Activated CD4-positive, alpha-beta T cell treated with anti-CD3 and anti-CD28 coated beads, Interleukin-2, Interleukin-6, amounts not matched to agents 100 ng/mL and 50 ng/mL, durations not matched to agents 16 hours and 8 hours (primary cell): ENCODE measurements around the gene DHCR24.
A peak's percentile ranks its signal among the peaks of the same experiment; 100 is the strongest.
"Not testable (repeated sequence)": the region's sequence is repeated elsewhere in the genome, so short reads cannot be mapped to it uniquely, and the experiment has no call there.

Experiments
- DNase-seq: peaks from one replicate; pipeline ENCODE4 v3.0.0-alpha.2; 2020

DHCR24 gene, protein sequence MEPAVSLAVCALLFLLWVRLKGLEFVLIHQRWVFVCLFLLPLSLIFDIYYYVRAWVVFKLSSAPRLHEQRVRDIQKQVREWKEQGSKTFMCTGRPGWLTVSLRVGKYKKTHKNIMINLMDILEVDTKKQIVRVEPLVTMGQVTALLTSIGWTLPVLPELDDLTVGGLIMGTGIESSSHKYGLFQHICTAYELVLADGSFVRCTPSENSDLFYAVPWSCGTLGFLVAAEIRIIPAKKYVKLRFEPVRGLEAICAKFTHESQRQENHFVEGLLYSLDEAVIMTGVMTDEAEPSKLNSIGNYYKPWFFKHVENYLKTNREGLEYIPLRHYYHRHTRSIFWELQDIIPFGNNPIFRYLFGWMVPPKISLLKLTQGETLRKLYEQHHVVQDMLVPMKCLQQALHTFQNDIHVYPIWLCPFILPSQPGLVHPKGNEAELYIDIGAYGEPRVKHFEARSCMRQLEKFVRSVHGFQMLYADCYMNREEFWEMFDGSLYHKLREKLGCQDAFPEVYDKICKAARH

DNA sequence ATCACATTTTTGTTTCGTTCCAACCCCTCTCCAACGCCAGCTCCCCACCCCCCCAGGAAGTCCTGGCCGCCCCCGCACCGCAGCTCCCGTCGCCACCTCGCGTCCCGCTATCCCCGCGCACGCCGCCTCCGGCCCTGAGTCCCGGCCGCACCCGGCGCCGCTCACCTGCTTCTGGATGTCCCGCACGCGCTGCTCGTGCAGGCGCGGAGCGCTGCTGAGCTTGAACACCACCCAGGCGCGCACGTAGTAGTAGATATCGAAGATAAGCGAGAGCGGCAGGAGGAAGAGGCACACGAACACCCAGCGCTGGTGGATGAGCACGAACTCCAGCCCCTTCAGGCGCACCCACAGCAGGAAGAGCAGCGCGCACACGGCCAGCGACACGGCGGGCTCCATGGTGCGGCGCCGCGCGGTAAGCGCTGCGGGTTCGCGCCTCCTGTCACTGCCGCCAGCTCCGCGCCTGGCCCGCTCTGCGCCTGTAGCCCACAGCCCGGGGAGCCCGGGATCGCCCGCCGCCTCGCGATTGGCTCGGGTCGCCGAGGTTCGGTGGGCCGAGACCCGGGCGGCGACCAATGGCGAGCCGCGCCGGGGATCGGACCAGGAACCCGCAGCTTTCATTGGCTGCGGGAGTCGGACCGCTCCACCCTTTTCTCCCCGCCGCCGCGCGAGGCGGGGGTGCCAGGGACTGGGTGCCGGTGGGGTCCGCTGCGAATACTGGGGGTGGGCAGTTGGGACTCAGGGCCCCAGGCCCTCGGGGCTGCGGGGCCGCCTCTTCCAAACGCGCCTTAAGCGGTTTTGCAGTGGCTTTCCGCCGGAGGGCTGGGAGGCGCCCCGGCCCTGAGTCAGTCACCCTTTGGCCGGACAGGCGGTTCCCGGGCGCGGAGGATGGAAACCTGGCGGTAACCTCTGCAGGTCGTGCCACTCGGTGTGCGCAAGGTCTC is at the start of gene DHCR24:
DHCR24 (minus strand) TSS at position 472 of the 941 bp plus-strand sequence; CDS start at position 396, 76 bp downstream.
- DNase-seq, result peak; percentile 94

DNA sequence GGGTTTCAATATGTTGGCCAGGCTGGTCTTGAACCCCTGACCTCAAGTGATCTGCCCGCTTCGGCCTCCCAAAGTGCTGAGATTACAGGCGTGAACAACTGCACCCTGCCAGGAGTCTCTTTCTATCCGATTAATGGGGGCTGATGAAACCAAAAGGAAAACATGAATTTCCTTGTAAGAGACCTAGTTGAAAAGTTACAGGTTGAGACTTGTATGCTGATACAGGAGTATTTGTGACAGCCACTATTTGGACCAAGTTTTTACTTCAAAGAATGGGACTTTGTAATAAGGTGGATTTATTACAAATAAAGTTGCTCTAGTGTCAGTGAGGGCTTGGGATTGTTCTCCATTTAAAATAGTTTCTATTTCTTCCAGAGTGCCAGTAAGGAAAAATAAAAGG is 49.8 kb upstream of the DHCR24 start:
- DNase-seq, result no peak

DNA sequence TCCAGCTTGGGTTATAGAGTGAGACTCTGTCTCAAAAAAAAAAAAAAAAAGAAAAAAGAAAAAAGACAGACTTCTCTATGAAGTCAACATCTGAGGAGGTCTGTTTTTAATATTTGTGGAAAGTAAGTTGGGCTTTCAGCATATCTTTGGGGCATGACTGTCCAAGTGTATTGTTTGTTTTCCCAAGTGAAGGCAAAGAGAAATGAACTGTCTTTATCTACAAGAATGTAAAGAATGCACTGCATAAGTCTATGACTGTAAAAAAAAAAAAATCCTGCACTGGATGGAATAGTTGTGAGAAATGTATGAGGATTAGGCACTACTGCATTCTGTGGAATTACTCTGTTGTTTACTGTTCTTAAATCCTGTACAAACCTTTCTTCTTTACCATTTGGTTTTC is 47.9 kb upstream of the DHCR24 start:
- no peak for DNase-seq

DNA sequence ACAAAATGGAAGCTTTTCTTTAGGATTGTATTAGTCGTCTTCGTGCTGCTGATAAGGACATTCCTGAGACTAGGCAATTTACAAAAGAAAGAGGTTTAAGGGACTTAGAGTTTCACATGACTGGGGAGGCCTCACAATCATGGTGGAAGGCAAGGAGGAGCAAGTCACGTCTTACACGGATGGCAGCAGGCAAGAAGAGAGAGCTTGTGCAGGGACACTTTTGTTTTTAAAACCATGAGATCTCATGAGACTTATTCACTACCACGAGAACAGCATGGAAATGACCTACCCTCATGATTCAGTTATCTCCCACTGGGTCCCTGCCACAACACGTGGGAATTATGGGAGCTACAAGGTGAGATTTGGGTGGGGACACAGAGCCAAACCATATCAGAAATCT is 47.1 kb upstream of the DHCR24 start:
- not testable (repeated sequence) for DNase-seq

DNA sequence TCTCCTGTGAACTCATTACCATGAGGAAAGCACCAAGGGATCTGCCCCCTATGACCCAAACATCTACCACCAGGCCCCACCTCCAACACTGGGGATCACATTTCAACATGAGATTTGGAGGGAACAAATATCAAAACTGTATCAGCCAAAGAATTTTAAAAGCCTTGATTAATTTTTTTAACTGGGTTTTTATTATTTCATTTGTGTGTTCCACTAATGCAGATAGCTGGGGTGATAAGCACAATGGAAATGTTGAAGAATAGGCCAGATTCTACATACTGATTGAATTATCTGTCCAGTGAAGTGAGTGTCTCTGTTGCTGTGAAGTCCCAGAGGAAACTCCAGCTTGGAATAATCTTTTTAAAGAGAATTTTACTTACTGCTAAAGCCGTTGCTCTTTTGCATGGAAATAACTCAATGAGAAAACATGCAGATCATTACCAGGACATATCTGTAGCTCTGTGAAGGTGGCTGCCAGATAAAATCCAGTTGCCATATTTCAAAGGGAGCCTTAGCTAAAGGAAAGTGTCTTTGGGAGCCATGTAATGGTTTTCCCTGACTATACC is 44.4 kb upstream of the DHCR24 start:
- no peak for DNase-seq

DNA sequence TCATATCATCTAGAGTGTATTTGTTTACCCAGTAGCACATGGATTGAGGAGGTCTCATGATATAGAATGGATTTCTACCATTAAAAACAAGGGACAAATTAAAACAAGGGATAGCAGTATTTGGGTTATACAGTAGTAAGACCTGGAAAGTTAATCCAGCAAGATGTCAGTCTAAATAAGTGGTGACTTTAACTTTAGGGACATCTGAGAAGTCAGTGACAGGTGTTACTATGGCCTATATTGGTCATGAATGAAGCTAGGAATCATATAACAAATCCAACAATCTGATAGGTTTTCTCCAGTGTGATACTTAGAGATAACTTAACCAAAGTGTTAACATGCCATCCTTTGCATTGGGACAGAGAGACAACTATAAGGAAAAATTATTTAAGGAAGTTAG is 42.7 kb upstream of the DHCR24 start:
- no peak for DNase-seq

DNA sequence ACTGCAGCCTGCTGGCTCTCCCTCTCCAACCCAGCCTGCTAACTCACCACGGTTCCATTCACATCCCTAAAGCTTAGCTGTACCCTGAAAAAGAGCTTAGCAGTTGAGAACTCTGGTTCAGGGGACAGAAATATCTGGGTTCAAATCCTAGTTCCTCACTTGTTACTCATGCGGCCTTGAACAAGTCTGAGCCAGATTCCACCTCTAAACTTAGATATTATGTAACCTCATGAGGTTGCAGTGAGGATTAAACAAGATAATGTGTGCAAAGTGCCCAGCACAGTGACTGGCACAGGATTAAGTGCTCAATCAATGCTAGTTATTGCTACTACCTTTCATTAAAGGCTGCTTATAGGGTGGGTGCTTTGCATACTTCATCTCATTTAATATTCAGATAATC is 41.3 kb upstream of the DHCR24 start:
- no peak for DNase-seq

DNA sequence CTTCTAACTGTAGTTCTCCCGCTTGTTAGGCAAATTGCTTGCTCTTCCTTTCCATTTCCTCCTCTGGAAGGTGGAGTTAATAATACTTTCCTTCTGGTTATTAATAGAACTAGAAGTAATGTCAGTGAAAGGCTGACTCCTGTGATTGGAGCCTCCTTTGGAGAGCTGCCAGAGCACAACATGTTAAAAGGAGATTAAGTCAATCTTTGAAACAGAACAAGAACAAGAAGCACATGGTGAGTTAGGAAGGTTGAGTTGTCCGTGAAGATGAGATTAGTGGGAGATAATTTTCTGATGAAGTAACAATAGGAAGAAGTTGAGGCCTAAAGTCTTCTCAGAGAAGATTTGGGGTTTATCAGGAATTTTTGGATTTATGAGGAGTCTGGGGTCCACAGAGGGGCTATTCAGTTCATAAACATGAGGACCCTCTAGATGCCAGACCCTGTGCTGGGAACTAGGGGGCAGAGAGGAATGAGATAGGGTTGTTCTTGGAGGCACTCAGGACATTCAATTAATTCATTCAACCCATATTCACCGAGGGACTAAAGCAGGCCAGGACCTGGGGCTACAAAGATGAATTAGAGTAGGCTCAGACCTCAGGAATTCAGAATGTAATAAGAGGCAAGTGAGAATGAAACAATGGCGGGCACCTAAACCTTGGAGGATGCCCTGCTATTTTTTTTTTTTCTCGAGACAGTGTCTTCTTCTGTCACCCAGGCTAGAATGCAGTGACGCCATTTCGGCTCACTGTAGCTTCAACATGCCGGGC is 40.7 kb upstream of the DHCR24 start:
- DNase-seq, result no peak

DNA sequence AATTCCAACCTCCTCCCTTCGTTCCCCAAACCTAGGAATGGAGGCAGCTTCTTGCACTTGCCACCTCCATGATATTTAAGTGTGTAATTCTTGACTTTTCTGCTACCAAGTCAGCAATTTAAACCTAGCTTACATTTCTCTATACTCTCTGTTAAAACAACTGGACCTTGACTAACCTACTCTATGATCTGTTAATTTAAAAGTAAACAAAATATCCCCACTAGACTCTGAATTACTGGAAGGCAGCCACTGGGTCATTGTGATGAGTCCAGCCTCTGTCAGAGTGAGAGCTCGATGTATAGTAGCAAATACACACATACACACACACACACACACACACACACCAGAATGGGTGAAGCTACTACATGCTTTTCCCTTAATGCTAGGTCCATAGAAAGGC is 40.0 kb upstream of the DHCR24 start:
- no peak for DNase-seq

DNA sequence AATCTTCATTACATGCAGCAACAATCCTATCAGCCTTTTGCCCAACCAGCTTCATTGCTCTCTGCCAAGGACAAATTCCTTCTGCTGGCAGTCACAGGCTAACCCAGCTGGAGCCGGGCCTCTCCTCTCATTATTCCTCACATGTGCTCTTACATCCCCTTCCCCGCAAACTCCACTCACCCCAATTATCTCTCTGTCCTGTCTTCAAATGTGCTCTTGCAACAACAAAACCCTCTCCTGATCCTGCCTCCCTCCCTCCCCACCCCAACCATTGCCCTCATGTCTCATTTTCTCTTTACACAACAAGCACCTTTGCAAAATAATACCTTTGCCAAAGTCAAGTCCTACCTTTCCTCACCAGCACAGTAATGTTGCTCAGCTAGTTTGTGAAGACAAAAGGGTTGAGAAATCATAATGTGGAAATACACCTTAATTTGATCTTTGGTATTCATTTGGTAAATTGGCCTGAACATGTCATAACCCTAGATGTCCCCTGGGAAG is 36.0 kb upstream of the DHCR24 start:
- DNase-seq, result no peak

DNA sequence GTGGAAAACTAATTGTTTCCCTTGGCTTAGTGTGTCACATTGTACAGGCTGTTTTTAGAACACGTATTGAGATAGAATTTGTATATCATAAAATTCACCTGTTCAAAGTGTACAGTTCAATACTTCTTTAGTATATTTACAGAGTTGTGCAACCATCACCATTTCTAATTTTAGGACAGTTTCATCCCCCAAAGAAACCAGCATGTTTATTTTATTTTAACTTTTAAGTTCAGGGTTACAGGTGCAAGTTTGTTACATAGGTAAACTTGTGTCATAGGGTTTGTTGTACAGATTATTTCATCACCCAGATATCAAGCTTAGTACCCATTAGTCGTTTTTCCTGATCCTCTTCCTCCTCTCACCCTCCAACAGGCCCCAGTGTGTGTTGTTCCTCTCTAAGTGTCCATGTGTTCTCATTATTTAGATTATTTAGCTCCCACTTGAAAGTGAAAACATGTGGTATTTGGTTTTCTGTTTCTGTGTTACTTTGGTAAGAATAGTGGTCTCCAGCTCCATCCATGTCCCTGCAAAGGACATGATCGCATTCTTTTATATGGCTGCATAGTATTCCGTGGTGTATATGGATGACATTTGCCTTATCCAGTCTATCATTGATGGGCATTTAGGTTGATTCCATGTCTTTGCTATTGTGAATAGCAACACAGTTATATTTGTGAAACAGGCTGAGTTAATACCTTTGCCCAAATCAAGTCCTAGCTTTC is 35.2 kb upstream of the DHCR24 start:
- DNase-seq, result no peak

DNA sequence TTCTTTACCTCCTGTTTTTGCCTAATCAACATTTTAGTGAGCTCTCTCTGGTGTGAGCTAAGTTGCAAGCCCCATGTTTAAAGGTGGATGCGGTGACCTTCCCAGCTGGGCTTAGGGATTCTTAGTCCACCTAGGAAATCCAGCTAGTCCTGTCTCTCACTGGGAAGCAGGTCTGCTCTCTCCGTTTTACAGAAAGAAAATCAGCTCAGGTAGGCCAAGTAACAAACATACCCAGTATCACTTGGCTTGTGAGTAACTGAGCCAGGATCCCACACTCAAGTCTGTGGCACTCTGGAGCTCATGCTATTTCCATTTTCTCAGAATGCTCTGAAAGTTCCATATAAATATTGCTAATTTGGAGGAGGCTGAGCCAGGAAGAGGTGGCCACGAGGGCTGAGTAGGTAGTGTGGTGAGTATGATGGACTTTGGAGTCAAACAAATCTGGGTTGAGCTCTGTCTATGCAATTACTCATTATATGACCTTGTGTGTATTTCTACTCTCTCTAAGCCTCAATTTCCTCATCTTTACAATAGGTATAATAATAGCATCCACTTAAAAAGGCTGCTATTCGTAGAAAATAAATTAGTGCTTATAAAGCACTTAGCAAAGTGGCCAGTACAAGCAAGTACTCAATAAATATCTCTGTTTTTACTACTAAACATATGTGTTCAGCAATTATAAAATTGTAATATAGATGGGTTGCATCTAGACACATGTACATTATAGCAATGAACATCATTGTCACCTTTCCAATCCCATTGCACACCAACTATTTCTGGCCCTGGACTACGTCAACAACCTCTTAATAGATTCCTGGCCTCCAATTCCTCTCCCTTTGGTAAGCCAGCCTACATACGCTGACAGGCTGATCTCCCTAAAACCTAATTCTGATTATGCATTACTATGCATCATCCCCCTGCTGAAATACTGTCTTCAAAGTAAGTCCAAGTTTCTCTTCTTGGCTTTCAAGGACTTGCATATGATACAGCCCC is 32.7 kb upstream of the DHCR24 start:
- no peak for DNase-seq

DNA sequence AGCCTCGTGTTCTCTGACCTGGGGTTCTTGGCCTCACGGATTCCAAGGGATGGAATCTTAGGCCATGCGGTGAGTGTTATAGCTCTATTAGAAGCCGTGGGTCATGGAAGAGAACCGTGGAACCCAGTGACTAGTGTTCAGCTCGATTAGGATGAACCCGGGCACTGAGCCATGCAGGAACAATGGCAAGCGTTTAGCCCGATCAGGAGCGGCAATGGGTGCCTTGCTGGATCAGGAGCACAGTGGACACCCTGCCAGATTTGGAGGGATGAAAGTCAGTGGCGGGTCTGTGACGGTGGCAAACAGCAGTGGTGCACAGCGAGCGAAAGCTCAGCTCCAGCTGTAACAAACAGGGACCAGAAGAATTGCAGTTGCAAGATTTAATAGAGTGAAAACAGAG is 24.1 kb upstream of the DHCR24 start:
- DNase-seq, result not testable (repeated sequence)

DNA sequence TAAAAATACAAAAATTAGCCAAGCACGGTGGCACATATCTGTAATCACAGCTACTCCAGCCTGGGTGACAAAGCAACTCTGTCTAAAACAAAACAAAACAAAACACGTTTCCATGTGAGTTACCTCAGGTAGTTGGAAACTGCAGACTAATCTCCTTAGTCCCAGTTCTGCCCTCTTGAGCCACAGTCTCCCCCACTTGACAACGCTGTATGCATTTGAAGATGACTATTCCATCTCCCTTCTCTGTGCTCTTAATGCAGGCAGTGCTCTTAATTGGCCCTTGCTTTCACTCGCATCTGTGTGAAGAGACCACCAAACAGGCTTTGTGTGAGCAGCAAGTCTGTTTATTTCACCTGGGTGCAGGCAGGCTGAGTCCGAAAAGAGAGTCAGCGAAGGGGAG is 19.6 kb upstream of the DHCR24 start:
- no peak for DNase-seq

DNA sequence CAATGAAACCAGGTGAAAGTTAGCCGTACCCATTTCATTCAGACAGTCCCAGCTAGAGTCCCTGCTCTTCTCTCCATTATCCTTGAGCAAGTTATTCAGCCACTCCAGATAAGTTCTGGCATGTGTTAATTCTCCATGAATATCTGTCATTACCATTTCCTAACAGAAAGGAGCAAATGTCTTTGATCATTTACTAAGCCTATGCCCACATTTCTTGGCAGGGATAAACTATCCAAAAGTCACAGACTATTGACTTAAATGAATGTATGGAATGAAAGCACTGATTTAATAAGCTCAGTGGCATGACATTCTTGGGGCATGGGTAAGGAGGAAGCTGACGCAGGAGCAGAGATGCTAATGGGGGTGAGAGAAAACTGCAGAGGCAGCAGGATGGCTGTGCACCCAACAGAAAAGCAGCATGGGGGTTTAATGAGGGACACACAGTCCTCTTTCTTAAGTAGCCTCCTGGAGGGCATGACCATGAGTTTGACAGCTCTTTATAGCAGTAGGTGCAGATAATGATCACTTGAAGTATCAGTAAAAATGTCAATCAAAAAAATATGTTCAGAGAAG is 17.6 kb upstream of the DHCR24 start:
- DNase-seq, result no peak

DNA sequence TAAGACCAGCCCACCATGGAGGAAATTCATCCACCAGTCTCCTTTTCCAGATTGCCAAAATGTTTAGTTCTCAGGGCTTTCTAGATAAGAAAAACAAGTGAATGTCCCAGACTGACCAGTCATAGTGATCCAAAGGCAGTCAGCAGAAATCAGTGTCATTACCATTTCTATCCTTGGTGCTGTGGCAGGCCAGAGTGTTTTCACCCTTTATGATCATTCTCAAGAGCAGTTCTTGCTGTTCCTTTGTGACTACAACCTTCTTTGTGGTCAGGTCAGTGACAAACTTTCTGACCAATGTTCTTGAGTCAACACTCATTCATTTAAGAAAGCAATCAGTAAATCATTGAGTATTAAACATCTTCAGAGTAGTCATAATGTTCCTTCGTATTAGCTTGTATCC is 7.3 kb upstream of the DHCR24 start:
- no peak for DNase-seq

DNA sequence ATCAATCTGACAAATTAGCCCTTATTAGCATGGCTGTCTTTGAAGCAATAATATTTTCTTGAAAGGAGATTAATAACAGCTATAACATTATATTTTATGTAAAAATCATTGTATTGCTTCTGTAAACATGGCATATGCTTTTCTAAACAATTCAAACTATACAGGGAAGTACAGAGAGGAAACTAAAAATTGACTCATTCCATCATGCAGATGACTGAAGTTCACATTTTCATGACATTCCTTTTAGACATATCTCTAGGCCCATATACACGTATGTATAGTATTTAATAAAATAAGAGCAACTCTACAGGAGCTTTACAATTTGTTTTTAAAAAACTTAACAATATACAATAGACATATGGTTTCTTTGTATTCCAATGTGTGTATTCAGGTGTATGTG is 5.6 kb upstream of the DHCR24 start:
- no peak for DNase-seq

DNA sequence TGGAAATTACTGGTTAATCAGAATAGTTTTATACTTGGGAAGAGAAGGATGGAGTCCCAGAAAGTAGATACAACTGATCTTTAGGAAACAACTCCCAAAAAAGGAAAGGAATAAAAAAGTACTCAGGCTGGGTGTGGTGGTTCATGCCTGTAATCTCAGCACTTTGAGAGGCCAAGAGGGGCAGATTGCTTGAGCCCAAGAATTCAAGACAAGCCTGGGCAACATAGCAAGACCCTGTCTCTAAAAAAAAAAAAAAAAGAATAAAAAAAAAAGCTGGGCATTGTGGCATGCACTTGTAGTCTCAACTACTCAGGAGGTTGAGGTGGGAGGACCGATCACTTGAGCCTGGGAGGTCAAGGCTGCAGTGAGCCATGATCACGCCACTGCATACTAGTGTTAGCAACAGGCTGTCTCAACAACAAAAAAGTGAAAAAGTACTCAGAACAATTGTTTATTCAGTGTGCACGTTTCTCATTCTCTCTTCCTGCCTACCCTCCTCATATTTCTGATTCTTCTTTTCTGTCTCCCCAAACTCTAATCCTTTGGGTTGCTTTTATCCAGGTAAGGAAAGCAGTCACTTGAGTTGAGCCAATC is 2.2 kb upstream of the DHCR24 start:
- DNase-seq, result no peak

DNA sequence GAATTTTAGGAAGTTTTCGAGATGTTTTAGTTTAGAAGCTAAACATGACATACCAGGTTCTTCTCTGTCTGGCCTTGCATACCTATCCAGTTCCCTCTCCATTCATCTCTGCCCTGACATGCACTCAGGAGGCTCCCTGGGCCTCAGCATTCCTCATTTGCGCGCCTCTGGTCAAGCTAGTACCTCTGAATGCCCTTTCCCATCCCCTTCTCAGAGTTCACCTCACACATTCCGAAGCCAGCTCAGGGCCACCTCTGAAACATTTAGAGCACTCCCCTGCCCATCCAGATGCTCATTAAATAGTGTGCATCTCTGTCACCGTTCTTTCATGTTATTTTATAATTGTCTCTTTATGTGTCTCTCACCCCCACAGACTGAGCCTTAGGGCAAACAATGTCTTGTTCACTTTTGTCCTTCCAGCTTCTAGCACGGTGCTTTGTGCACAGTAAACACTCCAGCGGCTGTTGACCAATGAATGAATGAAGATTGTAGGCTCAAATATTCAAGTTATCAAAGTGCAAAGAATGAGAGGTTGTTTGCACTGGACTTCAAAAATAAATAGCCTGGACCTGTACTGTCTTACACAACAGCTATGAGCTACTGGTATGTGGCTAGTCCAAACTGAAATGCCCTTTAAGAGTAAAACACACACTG is 1.2 kb upstream of the DHCR24 start:
- no peak for DNase-seq
